PC-3 (cell line): ENCODE data around the gene EIF2AK2. TPM values are rescaled to one million over a fixed set of nuclear protein-coding genes. Genes with fewer than 3 reads are reported as not detected.

Source experiments
- ATAC-seq: fragments of 200-7000 bp; cut with Tn5 transposase; 2 replicates; pipeline ENCODE4 v1.9.1; 2020; ENCODE audit warnings: mild to moderate bottlenecking, moderate library complexity
- BruUV-seq: library from RNA; stranded (reverse); fragments of 400-500 nt; replicated peaks from 2 replicates; lab custom pipeline; 2021; lab: Mats Ljungman, UMichigan
- CTCF ChIA-PET: fragments of 300-600 bp; sonication (Branson Sonifier 250); formaldehyde crosslinking; loops from one replicate; lab custom pipeline; 2022; ENCODE audit warnings: antibody characterized with exemption; lab: Charles Lee
- POLR2A ChIA-PET: fragments of 300-600 bp; sonication (Branson Sonifier 250); formaldehyde crosslinking; loops from one replicate; lab custom pipeline; 2022; ENCODE audit warnings: antibody characterized with exemption; ENCODE audit not compliant: unreplicated experiment; lab: Charles Lee
- DNase-seq: peaks from one replicate; pipeline ENCODE4 v3.0.0-alpha.2; 2015
- H2AFZ ChIP-seq: fragments of 300-600 bp; sonication (generic); 2 replicates; pipeline ENCODE4 v1.6.0; 2016; ENCODE audit warnings: antibody characterized with exemption, low read length
- H3F3A ChIP-seq: fragments of 300-600 bp; sonication (generic); one replicate; pipeline ENCODE4 v1.6.0; 2017; ENCODE audit warnings: antibody characterized with exemption, low read length, control low read depth, mild to moderate bottlenecking; ENCODE audit not compliant: unreplicated experiment
- H3K27ac ChIP-seq: fragments of 300-600 bp; sonication (generic); 2 replicates; pipeline ENCODE4 v1.5.1; 2016; ENCODE audit warnings: mild to moderate bottlenecking, low read length
- H3K27me3 ChIP-seq: fragments of 300-600 bp; sonication (generic); 2 replicates; pipeline ENCODE4 v1.6.1; 2016; ENCODE audit warnings: low read length, mixed read lengths
- H3K36me3 ChIP-seq: fragments of 300-600 bp; sonication (generic); 2 replicates; pipeline ENCODE4 v1.6.1; 2016; ENCODE audit warnings: low read depth, mixed run types, low read length, mixed read lengths
- H3K4me1 ChIP-seq: fragments of 300-600 bp; sonication (generic); 2 replicates; pipeline ENCODE4 v1.5.1; 2016; ENCODE audit warnings: low read length; ENCODE audit not compliant: insufficient read depth
- H3K4me2 ChIP-seq: fragments of 300-600 bp; sonication (generic); 2 replicates; pipeline ENCODE4 v1.6.0; 2016; ENCODE audit warnings: low read length
- H3K4me3 ChIP-seq: fragments of 300-600 bp; sonication (generic); 2 replicates; pipeline ENCODE4 v1.5.1; 2016; ENCODE audit warnings: mild to moderate bottlenecking, low read length, mixed read lengths
- H3K79me2 ChIP-seq: fragments of 300-600 bp; sonication (generic); 2 replicates; pipeline ENCODE4 v1.6.1; 2017; ENCODE audit warnings: low read length, mixed read lengths
- H3K9ac ChIP-seq: fragments of 300-600 bp; sonication (generic); 2 replicates; pipeline ENCODE4 v1.6.0; 2016; ENCODE audit warnings: mild to moderate bottlenecking, low read length
- H3K9me2 ChIP-seq: fragments of 300-600 bp; sonication (generic); replicated peaks from 2 replicates; pipeline ENCODE4 v1.6.1; 2016; ENCODE audit warnings: mixed run types, low read length, mixed read lengths
- H3K9me3 ChIP-seq: fragments of 300-600 bp; sonication (generic); 2 replicates; pipeline ENCODE4 v1.6.1; 2016; ENCODE audit warnings: low read length, mixed read lengths
- H4K20me1 ChIP-seq: fragments of 300-600 bp; sonication (generic); 2 replicates; pipeline ENCODE4 v1.6.1; 2016; ENCODE audit warnings: low read length, mixed read lengths
- CTCF ChIP-seq: fragments of 300-600 bp; sonication (generic); conservative IDR thresholded peaks from 2 replicates; pipeline ENCODE4 v1.5.1; 2017; ENCODE audit warnings: antibody characterized with exemption, low read depth, mild to moderate bottlenecking, low read length
- EZH2 ChIP-seq: fragments of 300-600 bp; sonication (generic); IDR thresholded peaks from one replicate; pipeline ENCODE4 v1.6.1; 2017; ENCODE audit warnings: antibody characterized with exemption, mild to moderate bottlenecking, low read length; ENCODE audit not compliant: unreplicated experiment
- EZH2phosphoT487 ChIP-seq: fragments of 300-600 bp; sonication (generic); IDR thresholded peaks from 2 replicates; pipeline ENCODE4 v1.6.1; 2018; ENCODE audit warnings: mild to moderate bottlenecking, antibody characterized with exemption, low read length, borderline replicate concordance
- intact Hi-C: fragments of 100-400 bp; cut with micrococcal nuclease; formaldehyde crosslinking; loops from 2 replicates; pipeline ENCODE4 v1.9.0; 2023
- total RNA-seq: library from RNA; depleted of rRNA; stranded (reverse); fragments of >200 nt; gene quantifications from 2 replicates; pipeline ENCODE4 v1.2.3, GENCODE V29; 2014

Gene EIF2AK2
- total RNA-seq, 1 experiment from 2014 or later = 29.3 TPM

- peaks cover 22% of the 10 kb centered on the region for H3K4me1 ChIP-seq
- no peak for DNase-seq
- no TSS peak for BruUV-seq
- ChIA-PET CTCF (no interaction called here), POLR2A (no interaction called here)
- no peak for ATAC-seq
- H3K27ac ChIP-seq = no peak overlapping the region
- peaks cover 12% of the 10 kb centered on the region for H3K79me2 ChIP-seq
- no peak overlapping the region for H3K4me3 ChIP-seq
- no peak overlapping the region for H2AFZ ChIP-seq
- H3K9ac ChIP-seq = no peak overlapping the region
- no peaks in the 10 kb centered on the region for H3K27me3 ChIP-seq
- H3K9me2 ChIP-seq = no peaks in the 10 kb centered on the region
- no peaks in the 10 kb centered on the region for H4K20me1 ChIP-seq
- intact Hi-C loops = no loop called here
- H3K9me3 ChIP-seq = no peaks in the 10 kb centered on the region
- H3K4me2 ChIP-seq = no peak overlapping the region
- no peaks in the 10 kb centered on the region for H3F3A ChIP-seq
- no peak for TF ChIP-seq EZH2phosphoT487
- TF ChIP-seq CTCF = no peak
- TF ChIP-seq EZH2 = no peak
- H3K36me3 ChIP-seq = no peaks in the 10 kb centered on the region
Measured at GRCh38 chr2:37192551-37192950, 35.8 kb upstream of the EIF2AK2 start.

- Histone ChIP-seq H3F3A (no peaks in the 10 kb centered on the region), H3K4me2 (no peak overlapping the region), H3K4me3 (no peak overlapping the region), H4K20me1 (no peaks in the 10 kb centered on the region), H3K27ac (no peak overlapping the region), H3K9me3 (no peaks in the 10 kb centered on the region), H3K79me2 (peaks cover 4% of the 10 kb centered on the region), H3K9me2 (no peaks in the 10 kb centered on the region), H3K27me3 (no peaks in the 10 kb centered on the region), H3K9ac (no peak overlapping the region), H3K4me1 (peaks cover 18% of the 10 kb centered on the region), H2AFZ (no peak overlapping the region), H3K36me3 (no peaks in the 10 kb centered on the region)
- no peak for ATAC-seq
- ChIA-PET CTCF (no interaction called here), POLR2A (no interaction called here)
- no TSS peak for BruUV-seq
- no peak for DNase-seq
- intact Hi-C loops = no loop called here
- no peak for TF ChIP-seq CTCF
- TF ChIP-seq EZH2phosphoT487 = no peak
- no peak for TF ChIP-seq EZH2
Measured at GRCh38 chr2:37191747-37192146, 35.0 kb upstream of the EIF2AK2 start.

GRCh38 chr2:37191253-37191652, 34.5 kb upstream of the EIF2AK2 start:
- H3K27ac ChIP-seq = no peak overlapping the region
- H3K9me2 ChIP-seq = no peaks in the 10 kb centered on the region
- no peaks in the 10 kb centered on the region for H4K20me1 ChIP-seq
- intact Hi-C loops = no loop called here
- peaks cover 18% of the 10 kb centered on the region for H3K4me1 ChIP-seq
- TF ChIP-seq EZH2 (no peak), EZH2phosphoT487 (no peak), CTCF (no peak)
- no peaks in the 10 kb centered on the region for H3K27me3 ChIP-seq
- H3K4me2 ChIP-seq = no peak overlapping the region
- H3K9ac ChIP-seq = no peak overlapping the region
- no peak overlapping the region for H3K4me3 ChIP-seq
- BruUV-seq = no TSS peak
- no peaks in the 10 kb centered on the region for H3K36me3 ChIP-seq
- DNase-seq (no peak), ATAC-seq (no peak)
- no peaks in the 10 kb centered on the region for H3F3A ChIP-seq
- CTCF ChIA-PET = no interaction called here
- H2AFZ ChIP-seq = no peak overlapping the region
- POLR2A ChIA-PET = no interaction called here
- H3K79me2 ChIP-seq = no peaks in the 10 kb centered on the region; the same call in 1 of the 2 replicates
- H3K9me3 ChIP-seq = no peaks in the 10 kb centered on the region
